Measurements from ENCODE around the gene NAV3. TPM values are rescaled to one million over a fixed set of nuclear protein-coding genes. Genes with fewer than 3 reads are reported as not detected.

The NAV3 gene
- total and polyA plus RNA-seq, 2 experiments from 2014 or later: 4.0 to 12.0 TPM

DNA sequence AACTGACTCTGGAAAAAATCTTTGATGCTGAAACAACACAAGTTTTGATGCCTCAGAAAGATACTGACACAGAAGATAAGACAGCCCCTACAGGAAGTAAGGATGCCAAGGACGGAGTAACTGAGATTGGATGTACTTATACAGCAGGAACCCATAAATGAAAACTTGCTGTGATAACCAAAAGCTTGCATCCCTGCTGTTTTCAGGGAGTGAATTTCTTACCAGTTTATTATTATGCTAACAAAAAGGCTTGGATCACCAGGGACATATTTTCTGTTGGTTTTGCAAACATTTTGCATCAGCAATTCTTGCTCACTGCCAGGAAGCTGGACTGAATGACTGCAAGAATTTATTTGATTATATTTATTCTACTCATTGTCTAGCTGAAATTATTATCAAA, 197.7 kb downstream of the NAV3 start (continued):
- TF ChIP-seq JUNB (IDR thresholded peaks at IDR 0.05; ENCODE audit: unreplicated experiment) (no peak), NANOG (IDR thresholded peaks at IDR 0.05; ENCODE audit: borderline replicate concordance) (no peak), EZH2phosphoT487 (IDR thresholded peaks at IDR 0.05; ENCODE audit: unreplicated experiment) (no peak), EZH2 (IDR thresholded peaks at IDR 0.05; ENCODE audit: low read depth, unreplicated experiment) (no peak)
- TF ChIP-seq, protein P1, sequence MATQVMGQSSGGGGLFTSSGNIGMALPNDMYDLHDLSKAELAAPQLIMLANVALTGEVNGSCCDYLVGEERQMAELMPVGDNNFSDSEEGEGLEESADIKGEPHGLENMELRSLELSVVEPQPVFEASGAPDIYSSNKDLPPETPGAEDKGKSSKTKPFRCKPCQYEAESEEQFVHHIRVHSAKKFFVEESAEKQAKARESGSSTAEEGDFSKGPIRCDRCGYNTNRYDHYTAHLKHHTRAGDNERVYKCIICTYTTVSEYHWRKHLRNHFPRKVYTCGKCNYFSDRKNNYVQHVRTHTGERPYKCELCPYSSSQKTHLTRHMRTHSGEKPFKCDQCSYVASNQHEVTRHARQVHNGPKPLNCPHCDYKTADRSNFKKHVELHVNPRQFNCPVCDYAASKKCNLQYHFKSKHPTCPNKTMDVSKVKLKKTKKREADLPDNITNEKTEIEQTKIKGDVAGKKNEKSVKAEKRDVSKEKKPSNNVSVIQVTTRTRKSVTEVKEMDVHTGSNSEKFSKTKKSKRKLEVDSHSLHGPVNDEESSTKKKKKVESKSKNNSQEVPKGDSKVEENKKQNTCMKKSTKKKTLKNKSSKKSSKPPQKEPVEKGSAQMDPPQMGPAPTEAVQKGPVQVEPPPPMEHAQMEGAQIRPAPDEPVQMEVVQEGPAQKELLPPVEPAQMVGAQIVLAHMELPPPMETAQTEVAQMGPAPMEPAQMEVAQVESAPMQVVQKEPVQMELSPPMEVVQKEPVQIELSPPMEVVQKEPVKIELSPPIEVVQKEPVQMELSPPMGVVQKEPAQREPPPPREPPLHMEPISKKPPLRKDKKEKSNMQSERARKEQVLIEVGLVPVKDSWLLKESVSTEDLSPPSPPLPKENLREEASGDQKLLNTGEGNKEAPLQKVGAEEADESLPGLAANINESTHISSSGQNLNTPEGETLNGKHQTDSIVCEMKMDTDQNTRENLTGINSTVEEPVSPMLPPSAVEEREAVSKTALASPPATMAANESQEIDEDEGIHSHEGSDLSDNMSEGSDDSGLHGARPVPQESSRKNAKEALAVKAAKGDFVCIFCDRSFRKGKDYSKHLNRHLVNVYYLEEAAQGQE (IDR thresholded peaks at IDR 0.05; ENCODE audit: unreplicated experiment): no peak

DNA sequence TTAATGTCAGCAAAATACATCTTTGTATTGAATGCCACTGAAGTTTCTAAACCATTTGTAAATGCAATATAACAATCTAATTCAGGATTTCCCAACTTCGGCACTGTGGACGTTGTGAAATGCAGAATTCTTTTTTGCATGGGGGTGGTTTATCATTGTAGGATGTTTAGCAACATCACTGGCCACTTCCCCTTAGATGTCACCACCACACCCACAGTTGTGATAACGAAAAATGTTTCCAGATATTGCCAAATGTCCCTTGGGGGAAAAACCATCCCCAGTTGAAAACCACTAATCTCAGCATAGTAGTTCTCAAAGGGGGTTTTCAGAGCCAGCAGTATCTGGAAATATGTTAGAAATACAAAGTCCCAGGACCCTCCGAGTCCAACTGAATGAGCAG, 203.3 kb downstream of the NAV3 start:
- no peak overlapping the region for H3K4me3 ChIP-seq
- no peak overlapping the region for H3K4me2 ChIP-seq
- H3K27me3 ChIP-seq (ENCODE audit: insufficient read depth): no peaks in the 10 kb centered on the region
- TF ChIP-seq, protein P1 (IDR thresholded peaks at IDR 0.05; ENCODE audit: unreplicated experiment): no peak
- H3K27ac ChIP-seq (ENCODE audit: low read depth): no peak overlapping the region
- no peak overlapping the region for H2AFZ ChIP-seq
- Mint-ChIP-seq H3K36me3 (ENCODE audit: low read depth) (no peaks in the 10 kb centered on the region), H3K4me3 (no peak overlapping the region), H3K9me3 (no peaks in the 10 kb centered on the region), H3K27me3 (ENCODE audit: insufficient read depth, low read depth, poor library complexity) (no peaks in the 10 kb centered on the region), H3K27ac (no peak overlapping the region), H3K4me1 (no peaks in the 10 kb centered on the region; the same call in 2 of the 3 replicates)
- DNase-seq (ENCODE audit: low spot score): no peak
- H3K79me2 ChIP-seq (replicated peaks; ENCODE audit: insufficient read depth): no peaks in the 10 kb centered on the region
- H3K9me2 ChIP-seq (ENCODE audit: insufficient read depth): no peaks in the 10 kb centered on the region
- ATAC-seq: no peak
- no peaks in the 10 kb centered on the region for H4K20me1 ChIP-seq (replicated peaks; ENCODE audit: insufficient read depth)
- no peaks in the 10 kb centered on the region for H3F3A ChIP-seq (replicated peaks; ENCODE audit: low read depth)
- H3K36me3 ChIP-seq (ENCODE audit: insufficient read depth): no peaks in the 10 kb centered on the region
- H3K4me1 ChIP-seq (ENCODE audit: insufficient read depth): no peaks in the 10 kb centered on the region
